Urinary bladder (tissue), 4 donors: ENCODE measurements around the gene SLC30A10. TPM values are rescaled to one million over a fixed set of nuclear protein-coding genes. Genes with fewer than 3 reads are reported as not detected.
"Not testable (repeated sequence)": the region's sequence is repeated elsewhere in the genome, so short reads cannot be mapped to it uniquely, and the experiment has no call there.

Experiments used
- DNase-seq: peaks from one replicate; pipeline ENCODE4 v3.0.0-alpha.2; 2015; ENCODE audit errors: extremely low spot score
- H3K27ac ChIP-seq: one replicate; pipeline ENCODE4 v1.5.1; 2013; ENCODE audit warnings: low read depth, mild to moderate bottlenecking, moderate library complexity
- H3K36me3 ChIP-seq: one replicate; pipeline ENCODE4 v1.6.1; 2013; ENCODE audit warnings: mild to moderate bottlenecking, moderate library complexity; ENCODE audit not compliant: insufficient read depth
- H3K4me1 ChIP-seq: one replicate; pipeline ENCODE4 v1.6.1; 2013; ENCODE audit warnings: mild to moderate bottlenecking, moderate library complexity; ENCODE audit not compliant: insufficient read depth
- H3K4me3 ChIP-seq: one replicate; pipeline ENCODE4 v1.5.1; 2013; ENCODE audit warnings: low read depth, low read length
- WGBS: extraction: QIAGEN DNeasy Blood & Tissue Kit; methylation state at CpG from one replicate; pipeline ENCODE4 v1.1.7; 2013; 5-methylcytosine and 5-hydroxymethylcytosine counted together
- polyA plus RNA-seq: library from polyadenylated mRNA; stranded (reverse); fragments of 200-250 nt; gene quantifications from one replicate; pipeline ENCODE4 v1.2.3, GENCODE V29; 2013
- total RNA-seq: library from RNA; depleted of rRNA; stranded (reverse); fragments of >200 nt; gene quantifications from one replicate; pipeline ENCODE4 v1.2.3, GENCODE V29; 2014
- donor health status: healthy with polysubstance abuse.
- donor health status: healthy.

SLC30A10 gene
- total and polyA plus RNA-seq, 2 donors: 1.4 TPM; not detected in 1

- not testable (repeated sequence) for H3K36me3 ChIP-seq, H3K4me3 ChIP-seq, H3K4me1 ChIP-seq, H3K27ac ChIP-seq, DNase-seq
- WGBS: 80% methylated on average over 3 of the region's 3 CpGs
Measured at GRCh38 chr1:219948766-219949165, 20.4 kb upstream of the SLC30A10 start.

DNA sequence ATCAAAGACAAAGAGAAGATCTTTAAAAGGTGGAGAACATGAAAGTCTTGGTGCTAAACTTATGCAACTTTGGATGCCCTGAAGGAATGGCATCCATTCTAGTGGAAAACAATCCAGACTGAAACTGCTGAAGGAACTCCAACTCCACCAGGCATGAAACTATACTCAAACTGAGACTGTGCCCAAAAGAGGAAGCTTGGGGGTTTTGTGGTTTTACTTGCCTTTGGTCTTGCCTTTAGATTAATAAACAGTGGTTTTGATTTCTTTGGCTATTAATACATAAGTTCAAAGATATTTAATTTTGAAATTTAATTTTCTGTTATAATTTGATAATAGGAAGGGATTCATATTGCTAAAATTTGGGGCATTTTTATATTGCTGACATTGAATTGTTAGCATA lies 17.4 kb upstream of the SLC30A10 start:
- no peak for DNase-seq
- H3K4me3 ChIP-seq: no peak overlapping the region
- no peaks in the 10 kb centered on the region for H3K36me3 ChIP-seq
- no peaks in the 10 kb centered on the region for H3K4me1 ChIP-seq
- no peak overlapping the region for H3K27ac ChIP-seq

- H3K36me3 ChIP-seq: no peaks in the 10 kb centered on the region
- DNase-seq: no peak
- H3K4me3 ChIP-seq: no peak overlapping the region
- H3K4me1 ChIP-seq: no peaks in the 10 kb centered on the region
- WGBS: 65% methylated on average over 2 of the region's 2 CpGs
- H3K27ac ChIP-seq: no peak overlapping the region
Measured at GRCh38 chr1:219941179-219942118, 13.1 kb upstream of the SLC30A10 start.

DNA sequence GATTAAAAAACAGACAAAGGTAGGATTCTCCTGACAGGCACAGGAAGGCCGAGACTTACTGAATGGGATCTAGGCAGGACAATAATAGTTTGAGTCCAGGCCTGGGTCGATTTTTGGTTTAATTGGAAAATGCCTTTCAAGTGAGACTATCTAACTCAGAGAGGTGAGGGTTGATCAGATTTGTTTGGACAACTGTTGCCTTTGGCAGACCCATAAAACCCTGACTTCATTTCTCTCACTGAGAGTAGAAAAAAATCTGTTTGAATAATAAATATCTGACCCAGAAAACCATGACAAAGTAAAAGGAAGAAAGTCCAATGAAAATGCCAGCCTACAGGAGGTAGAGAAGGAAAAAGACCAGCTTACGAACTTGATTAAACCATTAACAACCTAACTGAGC lies 12.3 kb upstream of the SLC30A10 start:
- H3K36me3 ChIP-seq: no peaks in the 10 kb centered on the region
- 52% methylated on average over 3 of the region's 3 CpGs for WGBS
- DNase-seq: no peak
- no peaks in the 10 kb centered on the region for H3K4me1 ChIP-seq
- H3K27ac ChIP-seq: no peak overlapping the region
- no peak overlapping the region for H3K4me3 ChIP-seq

DNA sequence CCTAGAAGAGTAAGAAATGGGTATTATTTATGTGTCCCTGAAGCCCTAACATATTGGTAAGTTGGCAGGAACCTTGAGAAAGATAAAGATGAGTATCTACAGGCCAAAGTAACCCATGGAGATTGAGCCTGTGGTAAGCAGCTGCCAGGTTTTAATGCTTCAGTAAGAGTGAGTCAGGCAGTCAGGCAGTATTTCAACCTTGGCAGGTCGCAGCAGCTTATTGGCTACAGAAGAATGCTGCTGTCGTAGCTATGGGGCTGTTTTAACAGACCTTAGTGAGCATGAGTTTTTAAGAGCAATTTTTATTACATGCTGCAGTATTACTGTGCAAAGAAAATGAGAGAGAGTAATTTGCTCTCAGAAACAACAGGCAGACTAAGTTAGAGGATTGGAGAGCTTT lies 10.3 kb upstream of the SLC30A10 start:
- H3K36me3 ChIP-seq: no peaks in the 10 kb centered on the region
- peak; percentile 18 for DNase-seq
- WGBS: 17% methylated on average over 2 of the region's 2 CpGs
- no peaks in the 10 kb centered on the region for H3K4me1 ChIP-seq
- H3K4me3 ChIP-seq: no peak overlapping the region
- H3K27ac ChIP-seq: no peak overlapping the region

DNA sequence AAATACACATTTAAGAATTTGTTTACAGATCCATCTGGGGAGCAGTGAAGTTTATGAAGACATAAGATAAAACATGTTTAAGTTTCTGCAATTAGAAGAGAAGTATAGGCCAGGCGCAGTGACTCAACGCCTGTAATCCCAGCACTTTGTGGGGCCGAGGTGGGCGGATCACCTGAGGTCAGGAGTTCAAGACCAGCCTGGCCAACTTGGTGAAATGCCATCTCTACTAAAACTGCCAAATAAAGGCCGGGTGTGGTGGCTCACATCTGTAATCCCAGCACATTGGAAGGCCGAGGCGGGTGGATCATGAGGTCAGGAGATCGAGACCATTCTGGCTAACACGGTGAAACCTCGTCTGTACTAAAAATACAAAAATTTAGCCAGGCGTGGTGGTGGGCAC lies 5.4 kb upstream of the SLC30A10 start:
- H3K36me3 ChIP-seq, DNase-seq, H3K4me3 ChIP-seq, H3K27ac ChIP-seq, H3K4me1 ChIP-seq: not testable (repeated sequence)
- 62% methylated on average over 11 of the region's 11 CpGs for WGBS

DNA sequence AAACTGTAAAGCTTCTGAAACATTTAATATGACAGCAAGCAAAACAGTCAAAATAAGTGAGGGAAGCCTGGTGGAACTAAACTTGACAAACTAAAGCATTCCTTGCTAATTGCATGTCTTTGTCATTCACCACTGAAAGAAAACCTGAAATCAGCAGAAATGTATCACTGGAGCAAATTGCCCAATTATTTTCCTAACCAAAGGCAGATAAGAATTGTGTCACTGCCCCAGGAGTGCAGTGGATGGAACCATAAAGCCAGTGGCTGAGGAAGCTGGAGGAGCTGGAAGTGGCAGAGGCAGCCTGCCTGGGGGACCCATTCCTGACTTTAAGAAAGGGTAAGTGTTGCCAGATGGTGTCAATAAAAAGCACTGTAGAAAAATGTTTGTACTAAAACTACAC lies 2.7 kb upstream of the SLC30A10 start:
- no peak overlapping the region for H3K27ac ChIP-seq
- H3K4me1 ChIP-seq: peaks cover 2% of the 10 kb centered on the region
- no peaks in the 10 kb centered on the region for H3K36me3 ChIP-seq
- no peak overlapping the region for H3K4me3 ChIP-seq
- DNase-seq: no peak

DNA sequence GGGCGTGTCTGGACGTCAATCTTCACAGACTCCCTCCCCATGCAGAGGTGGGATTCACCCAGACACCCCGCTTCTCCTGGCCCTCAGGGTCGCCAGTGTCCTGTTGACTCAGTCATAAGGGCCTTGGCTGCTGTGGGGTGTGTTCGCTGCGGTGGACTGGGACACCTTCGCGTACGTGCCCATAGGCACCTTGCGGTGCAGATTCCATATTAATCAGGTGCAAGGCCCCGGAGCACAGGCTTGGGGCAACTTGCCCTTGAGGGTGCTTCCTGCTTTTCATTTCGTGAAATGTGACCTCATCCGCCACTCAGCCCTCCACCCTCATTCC lies 398 bp upstream of the SLC30A10 start:
- peaks cover 2% of the 10 kb centered on the region for H3K4me1 ChIP-seq
- DNase-seq: no peak
- no peak overlapping the region for H3K27ac ChIP-seq
- H3K4me3 ChIP-seq: no peak overlapping the region
- WGBS: 48% methylated on average over 13 of the region's 13 CpGs
- no peaks in the 10 kb centered on the region for H3K36me3 ChIP-seq

GRCh38 chr1:219927298-219927955 lies 930 bp downstream of the SLC30A10 start:
- 19% methylated on average over 31 of the region's 31 CpGs for WGBS
- H3K27ac ChIP-seq: no peak overlapping the region
- peak overlapping the region; percentile 30 for H3K4me3 ChIP-seq
- peaks cover 2% of the 10 kb centered on the region for H3K4me1 ChIP-seq
- no peaks in the 10 kb centered on the region for H3K36me3 ChIP-seq
- no peak for DNase-seq

DNA sequence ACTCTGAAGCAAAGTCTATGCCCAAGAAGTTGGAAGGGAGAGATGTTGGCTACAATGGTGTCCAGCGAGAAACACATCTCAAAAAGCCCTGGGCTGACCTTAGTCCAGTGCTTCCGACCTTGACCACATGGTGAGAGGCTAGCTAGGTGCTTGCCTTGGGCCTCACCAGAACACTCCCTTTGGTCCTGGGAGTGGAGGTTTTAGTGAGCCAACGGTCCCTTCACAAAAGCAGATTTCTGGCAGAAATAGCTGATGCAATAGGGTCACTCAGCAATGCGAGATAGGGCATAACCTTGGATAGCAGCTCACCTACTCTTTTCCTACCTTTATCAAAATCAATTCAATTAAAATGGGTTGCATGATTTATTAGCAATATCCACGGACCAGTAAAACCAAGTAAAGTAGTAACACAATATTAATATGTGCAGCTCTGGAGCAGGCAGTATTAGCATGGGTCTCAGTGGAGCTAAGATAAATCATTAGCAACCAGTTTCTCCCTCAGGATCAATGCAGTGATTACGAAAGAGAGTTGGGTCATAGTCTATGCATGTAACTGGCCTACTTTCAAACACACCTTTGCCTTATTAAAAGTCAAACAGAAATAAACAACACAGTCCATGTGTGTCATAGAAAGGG lies 1.9 kb downstream of the SLC30A10 start:
- 95% methylated on average over 6 of the region's 6 CpGs for WGBS
- no peak overlapping the region for H3K27ac ChIP-seq
- H3K4me3 ChIP-seq: no peak overlapping the region
- DNase-seq: no peak
- H3K4me1 ChIP-seq: peaks cover 2% of the 10 kb centered on the region
- no peaks in the 10 kb centered on the region for H3K36me3 ChIP-seq

- 92% methylated on average over 4 of the region's 4 CpGs for WGBS
- H3K4me3 ChIP-seq: no peak overlapping the region
- H3K4me1 ChIP-seq: peaks cover 2% of the 10 kb centered on the region
- no peaks in the 10 kb centered on the region for H3K36me3 ChIP-seq
- DNase-seq: no peak
- no peak overlapping the region for H3K27ac ChIP-seq
Measured at GRCh38 chr1:219924342-219924741, 4.0 kb downstream of the SLC30A10 start.

DNA sequence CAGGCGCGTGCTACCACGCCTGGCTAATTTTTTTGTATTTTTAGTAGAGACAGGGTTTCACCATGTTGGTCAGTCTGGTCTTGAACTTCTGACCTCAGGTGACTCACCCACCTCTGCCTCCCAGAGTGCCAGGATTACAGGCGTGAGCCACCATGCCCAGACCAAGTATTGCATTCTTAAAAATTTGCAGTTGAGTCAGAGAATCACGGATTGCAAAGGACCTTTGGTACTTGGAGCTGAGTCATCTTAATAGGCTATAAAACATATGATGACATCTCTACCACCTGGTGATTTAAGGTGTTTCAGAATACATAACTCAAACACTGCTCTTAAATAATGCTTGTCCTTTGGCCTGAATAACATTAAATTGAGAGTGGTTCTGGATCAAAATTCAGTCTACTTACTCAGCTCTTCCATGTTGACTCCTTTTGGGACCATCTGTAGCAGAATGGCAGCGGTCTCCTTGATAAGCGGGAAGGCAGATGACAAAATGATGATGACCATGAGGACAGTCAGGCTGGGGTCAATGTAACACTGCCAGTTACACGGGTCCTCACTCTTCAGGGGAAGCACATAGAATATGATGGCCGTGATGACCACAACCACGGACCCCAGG lies 10.4 kb downstream of the SLC30A10 start:
- H3K36me3 ChIP-seq: no peaks in the 10 kb centered on the region
- H3K27ac ChIP-seq: no peak overlapping the region
- no peak for DNase-seq
- H3K4me1 ChIP-seq: no peaks in the 10 kb centered on the region
- no peak overlapping the region for H3K4me3 ChIP-seq
- WGBS: 90% methylated on average over 10 of the region's 10 CpGs

DNA sequence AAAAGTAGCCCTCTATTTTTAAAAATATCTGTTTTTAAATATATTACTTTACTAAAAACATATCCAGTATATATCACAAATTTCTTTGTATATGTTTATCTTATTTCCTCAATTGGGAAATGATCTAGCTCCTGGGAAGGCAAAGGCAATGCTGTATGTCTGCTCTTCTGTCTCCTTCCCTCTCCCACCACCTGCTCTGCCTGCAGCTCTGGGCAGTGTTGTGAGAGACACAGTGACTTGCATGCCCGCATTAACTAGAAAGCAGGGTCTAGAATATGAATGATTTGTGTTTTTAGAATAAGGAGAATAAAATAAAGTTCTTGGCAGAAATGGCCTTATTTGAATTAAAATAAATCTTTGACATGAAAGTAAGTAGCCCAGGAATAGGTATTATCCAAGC lies 11.1 kb downstream of the SLC30A10 start:
- WGBS: 93% methylated on average over 1 of the region's 1 CpG
- no peak overlapping the region for H3K27ac ChIP-seq
- no peaks in the 10 kb centered on the region for H3K4me1 ChIP-seq
- H3K4me3 ChIP-seq: no peak overlapping the region
- H3K36me3 ChIP-seq: no peaks in the 10 kb centered on the region
- no peak for DNase-seq

DNA sequence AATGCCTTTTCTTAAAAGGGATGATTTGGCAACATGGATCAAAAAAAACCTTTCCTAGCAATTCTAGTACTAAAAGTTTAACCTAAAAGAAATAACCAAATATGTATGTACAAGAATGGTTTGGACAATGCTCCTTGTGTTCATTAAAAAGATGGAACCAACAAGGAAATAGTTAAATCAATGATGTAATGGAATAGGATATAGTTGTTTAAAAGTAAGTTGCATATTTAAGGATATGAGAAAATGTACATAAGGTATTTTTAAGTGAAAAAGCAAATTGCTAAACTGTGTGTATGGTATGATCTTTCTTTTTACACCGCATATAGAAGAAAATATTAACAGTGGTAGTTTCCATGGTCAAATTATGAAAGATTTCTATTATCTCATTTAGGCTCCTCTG lies 12.1 kb downstream of the SLC30A10 start:
- WGBS: 93% methylated on average over 1 of the region's 1 CpG
- H3K36me3 ChIP-seq: no peaks in the 10 kb centered on the region
- no peak for DNase-seq
- no peaks in the 10 kb centered on the region for H3K4me1 ChIP-seq
- no peak overlapping the region for H3K4me3 ChIP-seq
- H3K27ac ChIP-seq: no peak overlapping the region
